ENCODE results near the gene HHLA2.

DNA sequence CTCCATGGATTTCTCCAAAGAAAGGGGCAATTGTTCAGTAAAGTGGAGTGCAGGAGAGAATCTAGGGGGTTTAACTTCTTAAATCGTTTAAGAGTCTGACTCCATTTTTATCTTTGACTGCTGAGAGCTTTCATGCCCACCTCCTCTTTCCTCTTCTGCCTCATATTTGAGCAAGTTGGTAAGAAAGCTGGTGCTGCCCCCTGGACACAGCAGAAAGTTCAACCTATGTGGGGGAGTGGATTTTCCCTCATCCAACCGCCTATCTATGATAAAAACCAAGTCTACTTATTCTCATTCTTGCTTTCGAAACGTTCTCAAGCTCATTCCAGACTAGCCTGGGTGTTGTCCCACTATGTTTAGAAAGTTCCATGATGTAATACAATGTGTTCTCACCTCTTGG, 26.0 kb downstream of the HHLA2 start:
- no peak for TF ChIP-seq POLR2A (IDR thresholded peaks at IDR 0.05)
- TF ChIP-seq, protein P1, sequence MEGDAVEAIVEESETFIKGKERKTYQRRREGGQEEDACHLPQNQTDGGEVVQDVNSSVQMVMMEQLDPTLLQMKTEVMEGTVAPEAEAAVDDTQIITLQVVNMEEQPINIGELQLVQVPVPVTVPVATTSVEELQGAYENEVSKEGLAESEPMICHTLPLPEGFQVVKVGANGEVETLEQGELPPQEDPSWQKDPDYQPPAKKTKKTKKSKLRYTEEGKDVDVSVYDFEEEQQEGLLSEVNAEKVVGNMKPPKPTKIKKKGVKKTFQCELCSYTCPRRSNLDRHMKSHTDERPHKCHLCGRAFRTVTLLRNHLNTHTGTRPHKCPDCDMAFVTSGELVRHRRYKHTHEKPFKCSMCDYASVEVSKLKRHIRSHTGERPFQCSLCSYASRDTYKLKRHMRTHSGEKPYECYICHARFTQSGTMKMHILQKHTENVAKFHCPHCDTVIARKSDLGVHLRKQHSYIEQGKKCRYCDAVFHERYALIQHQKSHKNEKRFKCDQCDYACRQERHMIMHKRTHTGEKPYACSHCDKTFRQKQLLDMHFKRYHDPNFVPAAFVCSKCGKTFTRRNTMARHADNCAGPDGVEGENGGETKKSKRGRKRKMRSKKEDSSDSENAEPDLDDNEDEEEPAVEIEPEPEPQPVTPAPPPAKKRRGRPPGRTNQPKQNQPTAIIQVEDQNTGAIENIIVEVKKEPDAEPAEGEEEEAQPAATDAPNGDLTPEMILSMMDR (IDR thresholded peaks at IDR 0.05), result no peak

Measured in body of pancreas (tissue), 4 donors.